ENCODE data around the gene DYRK1A. TPM values are rescaled to one million over a fixed set of nuclear protein-coding genes. Genes with fewer than 3 reads are reported as not detected.

DYRK1A gene
- total RNA-seq, 1 experiment from 2014 or later = 79.8 TPM

DNA sequence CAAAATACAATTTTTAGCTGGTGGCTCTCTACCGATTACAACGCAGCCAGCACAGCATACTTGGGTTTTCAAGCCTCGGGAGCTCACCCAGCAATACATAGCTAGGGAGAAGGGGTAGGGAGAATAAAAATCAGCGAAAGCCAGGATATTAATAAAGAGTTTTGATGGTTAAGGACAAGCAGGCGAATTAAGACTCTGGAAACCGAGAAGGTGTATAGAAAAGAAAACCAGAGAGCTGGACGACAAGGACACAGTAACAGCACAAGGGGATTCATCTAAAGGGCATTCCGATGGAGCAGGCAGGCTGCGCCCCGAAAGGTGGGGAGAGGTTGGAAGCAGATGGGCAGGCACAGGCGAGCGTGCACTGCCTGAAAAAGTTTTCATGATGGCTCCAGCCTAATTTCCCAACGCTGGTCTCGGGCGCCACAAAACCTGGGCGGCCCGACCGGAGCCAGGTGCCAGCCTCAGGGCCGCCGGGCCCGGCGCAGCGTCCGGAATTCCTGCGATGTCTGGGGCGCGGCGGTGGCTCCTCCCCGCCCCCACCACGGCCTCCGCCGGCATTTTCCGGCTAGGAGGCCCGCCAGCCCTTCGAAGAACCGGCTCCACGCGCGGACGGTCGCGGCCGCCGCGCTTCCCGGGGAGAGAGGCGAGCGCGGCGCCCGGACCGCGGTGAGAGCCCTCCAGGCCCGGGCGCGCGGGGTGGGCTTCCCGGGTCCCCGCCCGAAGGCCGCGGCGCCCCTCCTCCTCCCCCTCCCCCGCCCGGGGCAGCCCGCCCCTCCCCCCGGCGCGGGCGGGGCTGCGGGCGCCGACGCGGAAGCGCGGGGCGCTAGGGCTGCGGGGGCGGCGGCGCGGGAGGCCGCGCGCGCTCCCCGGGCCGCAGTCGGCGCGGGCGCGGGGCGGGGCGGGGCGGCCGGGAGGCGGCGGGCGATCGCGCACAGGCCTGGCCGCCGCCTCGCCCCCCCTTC lies 774 bp upstream of the DYRK1A start:
- DNase-seq (ENCODE audit: low read depth) = peak; percentile 77

DNA sequence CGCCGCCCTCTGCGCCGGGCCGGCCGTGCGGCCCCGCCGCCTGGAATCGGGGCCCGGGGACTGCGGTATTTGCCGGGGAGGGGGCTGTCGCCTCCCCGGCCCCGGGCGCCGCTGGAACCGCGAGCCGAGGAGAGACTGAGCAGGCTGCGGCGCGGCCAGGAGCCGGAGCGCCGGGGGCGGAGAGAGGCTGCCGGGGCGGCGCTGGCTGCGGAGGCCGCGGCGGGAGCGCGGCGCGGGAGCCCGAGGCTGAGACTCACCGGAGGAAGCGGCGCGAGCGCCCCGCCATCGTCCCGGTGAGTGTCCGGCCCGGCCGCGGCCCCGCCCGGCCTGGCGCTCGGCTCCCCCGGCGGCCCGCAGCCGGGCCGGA lies 746 bp downstream of the DYRK1A start:
- DNase-seq (ENCODE audit: low read depth) = no peak

GRCh38 chr21:37367703-37368540 lies 1.3 kb downstream of the DYRK1A start:
- peak; percentile 69 for DNase-seq (ENCODE audit: low read depth)

- DNase-seq (ENCODE audit: low read depth) = peak; percentile 74
Observed at GRCh38 chr21:37368541-37369279, 2.1 kb downstream of the DYRK1A start.

DNA sequence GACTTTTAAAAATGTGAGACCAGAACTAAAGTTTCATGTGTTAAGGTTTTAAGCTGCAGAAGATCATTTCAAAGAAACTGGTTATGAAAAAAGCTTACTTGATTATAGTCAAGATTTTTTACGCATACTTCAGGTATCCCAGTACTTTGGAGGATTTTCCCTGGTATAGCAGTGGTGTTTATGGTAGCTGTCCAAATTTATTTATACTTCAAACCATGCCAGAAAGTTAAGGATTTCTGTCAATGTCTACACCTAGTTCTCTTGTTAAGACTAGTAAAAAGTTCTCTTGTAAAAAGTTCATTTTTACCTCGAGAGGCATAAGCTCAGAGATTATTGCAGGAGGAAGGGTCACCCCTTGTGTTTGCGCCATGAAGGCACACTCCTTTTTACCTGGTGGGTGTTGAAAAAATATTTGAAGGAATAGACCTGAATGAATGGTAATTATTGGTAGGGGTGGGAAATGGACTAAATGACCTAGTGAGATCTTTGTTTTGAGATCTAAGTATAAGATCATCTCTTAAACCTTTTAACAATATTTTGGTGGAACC lies 2.8 kb downstream of the DYRK1A start:
- no peak for DNase-seq (ENCODE audit: low read depth)

DNA sequence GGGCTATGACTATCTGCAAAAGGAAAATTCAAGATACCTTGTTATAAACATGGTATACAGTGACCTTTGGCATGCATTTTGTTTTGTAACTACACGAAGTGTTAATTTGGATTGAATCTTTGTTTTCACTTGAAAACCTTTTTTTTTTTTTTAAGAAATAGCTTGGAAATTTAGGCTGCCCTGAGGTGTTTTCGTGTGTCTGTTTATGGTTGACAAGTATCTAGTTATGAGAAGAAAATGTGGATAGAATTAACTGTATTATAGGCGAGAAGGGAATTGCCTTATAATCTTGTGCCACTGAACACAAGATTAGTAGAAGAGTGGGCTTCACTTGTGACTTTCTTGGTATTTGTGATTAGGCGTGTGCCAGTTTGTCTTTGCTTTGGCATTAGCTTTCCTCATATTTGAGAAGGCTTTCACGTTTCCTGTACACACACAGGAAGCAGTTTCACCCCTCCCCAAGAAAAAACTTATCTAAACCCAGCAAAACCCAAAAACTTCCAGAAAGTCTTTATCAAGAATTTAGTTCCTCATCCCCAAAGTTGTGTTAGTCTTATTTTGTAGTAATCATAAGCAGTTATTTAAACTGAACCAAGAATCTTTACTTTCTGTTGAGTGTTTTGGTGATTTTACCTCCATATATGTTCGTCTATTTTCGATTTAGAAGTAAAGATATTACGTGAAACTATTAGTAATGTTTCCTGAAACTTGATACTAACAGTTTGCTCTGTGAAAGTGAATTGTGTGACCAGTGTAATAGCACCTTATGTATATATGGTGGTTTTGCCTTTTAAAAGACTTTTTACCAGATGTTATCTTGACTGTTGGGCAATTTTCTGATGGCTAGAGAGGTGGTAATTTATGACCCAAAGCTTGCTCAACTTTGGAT lies 3.8 kb downstream of the DYRK1A start:
- peak; percentile 62 for DNase-seq (ENCODE audit: low read depth)

- no peak for DNase-seq (ENCODE audit: low read depth)
Observed at GRCh38 chr21:37371041-37371397, 4.4 kb downstream of the DYRK1A start.

DNA sequence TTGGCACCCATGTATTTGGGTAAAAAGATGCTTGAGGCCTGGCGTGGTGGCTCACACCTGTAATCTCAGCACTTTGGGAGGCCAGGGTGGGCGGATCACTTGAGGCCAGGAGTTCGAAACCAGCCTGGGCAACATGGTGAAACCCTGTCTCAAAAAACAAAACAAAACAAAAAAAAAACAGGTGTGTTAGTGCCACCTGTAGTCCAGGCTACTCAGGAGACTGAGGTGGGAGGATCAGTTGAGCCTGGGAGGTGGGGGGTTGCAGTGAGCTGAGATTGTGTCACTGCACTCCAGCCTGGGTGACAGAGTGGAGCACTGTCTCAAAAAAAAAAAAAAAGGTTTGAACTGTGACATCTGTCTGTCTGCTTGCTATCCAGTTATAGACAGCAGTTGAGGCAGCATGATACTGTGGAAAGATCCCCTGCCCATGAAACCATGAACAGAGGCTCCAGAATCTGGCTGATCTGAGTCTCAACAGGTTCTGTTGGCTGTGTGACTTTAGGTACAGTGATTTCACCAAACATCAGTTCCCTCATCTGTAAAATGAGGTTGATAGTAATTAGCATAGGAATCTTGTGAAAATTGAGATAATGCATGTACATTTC lies 5.7 kb downstream of the DYRK1A start:
- no peak for DNase-seq (ENCODE audit: low read depth)

- no peak for DNase-seq (ENCODE audit: low read depth)
Observed at GRCh38 chr21:37372951-37373350, 6.4 kb downstream of the DYRK1A start.

- DNase-seq (ENCODE audit: low read depth) = peak; percentile 56
Observed at GRCh38 chr21:37373539-37373938, 7.0 kb downstream of the DYRK1A start.

DNA sequence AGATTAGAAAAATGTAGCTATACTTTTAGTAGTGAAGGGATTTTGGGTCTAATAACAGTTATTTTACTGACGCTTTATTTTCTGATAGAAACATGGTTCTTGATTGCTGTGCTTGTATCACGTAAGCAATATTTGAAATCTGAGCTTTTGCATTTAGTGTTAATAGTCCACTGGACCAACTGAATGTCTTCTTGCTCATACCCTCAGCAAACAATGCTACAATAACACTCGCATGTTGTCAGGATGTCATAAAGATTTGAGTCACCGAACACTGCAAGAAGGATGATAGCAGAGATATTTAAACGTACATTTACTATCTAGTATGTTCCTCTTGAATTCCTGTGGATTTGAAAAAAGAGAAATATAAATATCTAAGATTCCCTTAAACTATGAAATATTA lies 7.5 kb downstream of the DYRK1A start:
- peak; percentile 66 for DNase-seq (ENCODE audit: low read depth)

DNA sequence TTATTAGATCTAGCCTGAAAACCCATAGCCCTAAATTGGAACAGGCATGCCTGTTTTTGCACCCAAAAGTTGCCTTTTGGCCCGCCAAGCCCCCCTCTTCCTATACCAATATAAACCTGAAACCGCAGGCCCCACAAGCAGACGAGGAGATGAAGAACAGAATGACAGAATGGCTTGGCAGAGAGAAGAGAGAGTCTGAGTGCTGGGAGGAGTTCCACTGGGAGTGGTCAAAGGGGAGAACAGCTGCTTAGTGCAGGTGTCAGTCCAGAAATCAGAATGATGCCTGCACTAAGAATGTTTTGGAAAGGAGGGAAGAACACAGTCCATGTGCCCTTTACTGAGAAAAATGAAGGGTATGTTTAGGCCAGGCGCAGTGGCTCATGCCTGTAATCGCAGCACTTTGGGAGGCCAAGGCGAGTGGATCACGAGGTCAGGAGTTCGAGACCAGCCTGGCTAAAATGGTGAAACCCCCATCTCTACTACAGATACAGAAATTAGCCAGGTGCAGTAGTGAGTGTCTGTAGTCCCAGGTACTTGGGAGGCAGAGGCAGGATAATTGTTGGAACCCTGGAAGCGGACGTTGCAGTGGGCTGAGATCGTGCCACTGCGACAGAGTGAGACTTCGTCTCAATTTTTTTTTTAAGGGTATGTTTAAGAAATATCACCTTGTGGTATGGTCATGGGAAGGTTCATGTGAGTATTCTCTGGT lies 9.4 kb downstream of the DYRK1A start:
- no peak for DNase-seq (ENCODE audit: low read depth)

GRCh38 chr21:37378700-37379139 lies 12.1 kb downstream of the DYRK1A start:
- DNase-seq (ENCODE audit: low read depth) = no peak

DNA sequence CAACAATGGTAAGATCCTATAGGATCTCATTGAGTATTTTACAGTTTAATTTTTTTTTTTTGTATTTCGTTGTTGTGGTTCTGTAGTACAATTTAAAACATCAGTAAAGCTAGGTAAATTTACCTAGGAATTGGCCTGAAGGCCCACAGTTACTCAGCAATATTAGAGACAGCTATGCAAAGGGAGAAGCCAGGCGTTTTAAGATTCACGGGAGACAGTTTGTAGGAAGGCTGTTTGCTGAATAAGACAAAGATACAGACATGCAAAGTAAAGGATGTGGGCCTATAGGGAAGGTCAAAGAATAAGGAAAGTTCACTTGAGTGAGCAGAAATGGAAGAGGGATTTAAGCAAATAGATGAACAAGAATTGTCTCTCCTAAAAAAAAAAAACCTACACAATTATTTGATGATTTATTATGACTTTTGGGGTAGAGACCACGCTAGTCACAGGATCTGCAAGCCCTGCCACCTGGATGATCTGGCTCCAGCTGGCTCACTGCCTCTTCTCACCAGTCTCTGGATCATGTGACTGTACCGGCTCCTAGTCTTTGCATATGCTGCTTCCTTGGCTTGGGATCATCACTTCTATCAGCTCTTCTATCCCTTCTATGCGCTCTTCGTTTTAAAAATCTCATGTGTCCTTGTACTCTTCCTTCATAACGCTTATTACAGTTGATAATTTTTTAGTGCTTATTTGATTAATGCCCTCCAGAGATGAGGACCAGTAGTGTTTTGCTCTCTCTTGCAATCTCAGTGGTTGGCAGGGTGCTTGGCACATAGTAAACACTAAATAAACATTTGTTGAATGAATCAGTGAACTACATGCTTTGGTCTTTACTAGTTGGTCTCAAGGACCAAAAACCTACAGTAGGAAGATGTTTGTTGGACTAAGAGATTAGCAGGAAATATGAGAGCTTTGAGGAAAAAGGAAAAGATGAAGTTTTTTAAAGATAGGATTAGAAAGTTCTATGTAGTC lies 14.1 kb downstream of the DYRK1A start:
- peak; percentile 21 for DNase-seq (ENCODE audit: low read depth)

GRCh38 chr21:37381883-37382585 lies 15.5 kb downstream of the DYRK1A start:
- DNase-seq (ENCODE audit: low read depth) = peak; percentile 40

GRCh38 chr21:37383086-37383485 lies 16.5 kb downstream of the DYRK1A start:
- DNase-seq (ENCODE audit: low read depth) = no peak

DNA sequence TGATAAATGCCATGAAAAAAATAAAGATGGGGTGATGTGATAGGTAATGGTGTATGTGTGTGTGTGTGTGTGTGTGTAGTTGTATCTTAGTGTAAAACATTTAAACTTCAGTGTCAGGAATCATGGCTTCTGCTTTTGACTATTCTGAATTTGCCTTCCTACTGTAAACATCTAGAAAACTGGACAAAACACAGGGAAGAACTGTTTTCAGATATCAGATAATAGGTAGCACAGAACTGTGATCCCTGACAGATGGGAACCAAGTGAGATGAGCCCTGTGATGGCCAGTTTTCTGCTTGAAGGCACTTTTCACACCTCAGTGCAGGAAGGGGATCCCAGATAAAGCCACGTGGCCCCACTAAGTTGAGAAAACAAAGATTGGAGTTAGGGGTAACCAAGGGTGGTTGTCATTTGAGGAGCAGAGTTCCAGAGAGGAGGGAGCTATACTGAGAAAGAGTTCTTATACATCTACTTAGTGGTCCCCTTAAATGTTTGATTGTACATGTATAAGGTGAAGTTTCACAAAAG lies 17.3 kb downstream of the DYRK1A start:
- DNase-seq (ENCODE audit: low read depth) = no peak
